ENCODE measurements around the gene KLF3. TPM values are rescaled to one million over a fixed set of nuclear protein-coding genes. Genes with fewer than 3 reads are reported as not detected.

KLF3 gene
- total RNA-seq, 1 experiment from 2014 or later: 29.0 TPM

GRCh38 chr4:38735870-38736269, 71.9 kb downstream of the KLF3 start:
- Histone ChIP-seq H3K4me2 (ENCODE audit: insufficient read depth, insufficient read length, low read length) (no peak overlapping the region), H2AK5ac (ENCODE audit: insufficient read length, low read length) (no peak overlapping the region), H4K91ac (ENCODE audit: insufficient read length, low read depth, low read length) (no peak overlapping the region), H2BK15ac (ENCODE audit: low read depth, low read length) (no peak overlapping the region), H3K56ac (ENCODE audit: insufficient read length, low read depth, low read length) (no peak overlapping the region), H2BK12ac (ENCODE audit: insufficient read length, low read depth, low read length) (no peak overlapping the region), H3K27me3 (ENCODE audit: insufficient read depth, low read length) (no peaks in the 10 kb centered on the region), H3K79me2 (ENCODE audit: insufficient read depth, low read length) (no peaks in the 10 kb centered on the region), H4K8ac (replicated peaks; ENCODE audit: insufficient read length, low read depth, low read length) (no peak overlapping the region), H2BK20ac (ENCODE audit: low read depth, low read length, poor library complexity, severe bottlenecking) (no peak overlapping the region), H3K4me1 (ENCODE audit: insufficient read depth, low read length) (no peaks in the 10 kb centered on the region), H3T11ph (ENCODE audit: low read length) (no peak overlapping the region), H3K9ac (ENCODE audit: extremely low read depth, insufficient read length, low read length) (no peak overlapping the region), H2AFZ (ENCODE audit: low read length) (no peak overlapping the region), H3K23ac (ENCODE audit: insufficient read length, low read depth, low read length) (no peak overlapping the region), H3K79me1 (ENCODE audit: insufficient read depth, low read depth, low read length, poor library complexity, severe bottlenecking) (no peaks in the 10 kb centered on the region), H3K27ac (ENCODE audit: insufficient read length, low read depth, low read length) (no peak overlapping the region), H4K20me1 (ENCODE audit: control insufficient read depth, insufficient read depth, insufficient read length) (peaks cover 2% of the 10 kb centered on the region), H3K14ac (ENCODE audit: insufficient read depth, low read length) (no peak overlapping the region), H3K4ac (ENCODE audit: low read depth, low read length) (no peak overlapping the region), H2BK120ac (ENCODE audit: low read depth, low read length, poor library complexity, severe bottlenecking) (no peak overlapping the region), H2BK5ac (ENCODE audit: insufficient read length, low read length) (no peak overlapping the region), H4K5ac (ENCODE audit: insufficient read length, low read depth, low read length) (no peak overlapping the region), H3K9me3 (ENCODE audit: control insufficient read depth, low read depth, low read length) (no peaks in the 10 kb centered on the region), H3K18ac (ENCODE audit: insufficient read length, low read depth, low read length) (no peak overlapping the region), H3K23me2 (ENCODE audit: insufficient read length, low read depth, low read length, poor library complexity, severe bottlenecking) (no peaks in the 10 kb centered on the region)
- no peak for DNase-seq
- H3K4me1 Mint-ChIP-seq: no peaks in the 10 kb centered on the region; a peak in 1 of 4 replicates
- peaks cover 14 to 17% of the 10 kb centered on the region in 2 experiments for H3K9me3 Mint-ChIP-seq
- no peak overlapping the region for H3K27ac Mint-ChIP-seq
- peaks cover 5 to 14% (median 12%) of the 10 kb centered on the region in 3 experiments; a peak in 5 of 7 replicates for H3K36me3 Mint-ChIP-seq (ENCODE audit: insufficient read depth in 1 of 3, low read depth in 3 of 3)
- H3K27me3 Mint-ChIP-seq (ENCODE audit: low read depth): no peaks in the 10 kb centered on the region
- no peak for TF ChIP-seq CTCF (conservative IDR thresholded peaks at IDR 0.05)
- H3K4me3 Mint-ChIP-seq: no peak overlapping the region
- no CpG with 5 or more reads among the region's 3 CpGs for WGBS (ENCODE audit: extremely low coverage, insufficient read length, low lambda C conversion rate)
